SKM-1 treated with dmso at 0.1 percent for 144 hours (cell line): ENCODE data around the gene FAM221B.

Experiments used
- DNase-seq: peaks from one replicate; lab custom pipeline; 2025; ENCODE audit not compliant: unreplicated experiment; lab: John Stamatoyannopoulos, UW

Gene FAM221B

GRCh38 chr9:35828716-35829083, at the start of gene FAM221B:
Gene FAM221B, minus strand, starts transcription at chr9:35828732. Its CDS starts 2,571 bp downstream, at chr9:35826161.
- DNase-seq, result no peak

- no peak for DNase-seq
Measured at GRCh38 chr9:35872505-35872904, 44.0 kb upstream of the FAM221B start.

- DNase-seq, result no peak
Measured at GRCh38 chr9:35871545-35871944, 43.0 kb upstream of the FAM221B start.

GRCh38 chr9:35870351-35870923, 41.9 kb upstream of the FAM221B start, which contains the start of gene OR13J1:
Gene OR13J1, minus strand, starts transcription at chr9:35870401. Its CDS starts 0 bp downstream, at chr9:35870401.
- no peak for DNase-seq

GRCh38 chr9:35869621-35870216, 41.2 kb upstream of the FAM221B start:
- DNase-seq, result no peak

- DNase-seq, result no peak
Measured at GRCh38 chr9:35868933-35869332, 40.4 kb upstream of the FAM221B start.

GRCh38 chr9:35867538-35867937, 39.0 kb upstream of the FAM221B start:
- DNase-seq, result no peak

GRCh38 chr9:35864695-35865255, 36.2 kb upstream of the FAM221B start:
- DNase-seq, result no peak

GRCh38 chr9:35863583-35863982, 35.1 kb upstream of the FAM221B start:
- no peak for DNase-seq

- no peak for DNase-seq
Measured at GRCh38 chr9:35862328-35862727, 33.8 kb upstream of the FAM221B start.

- DNase-seq, result no peak
Measured at GRCh38 chr9:35861161-35861897, 32.8 kb upstream of the FAM221B start.

- no peak for DNase-seq
Measured at GRCh38 chr9:35859990-35860339, 31.4 kb upstream of the FAM221B start.

GRCh38 chr9:35859310-35859989, 30.9 kb upstream of the FAM221B start:
- DNase-seq, result no peak

GRCh38 chr9:35858458-35858857, 29.9 kb upstream of the FAM221B start:
- no peak for DNase-seq

GRCh38 chr9:35856882-35857281, 28.4 kb upstream of the FAM221B start:
- no peak for DNase-seq

GRCh38 chr9:35856206-35856605, 27.7 kb upstream of the FAM221B start:
- no peak for DNase-seq

- DNase-seq, result no peak
Measured at GRCh38 chr9:35854091-35854762, 25.7 kb upstream of the FAM221B start.

GRCh38 chr9:35852876-35853865, 24.6 kb upstream of the FAM221B start:
- DNase-seq, result no peak

GRCh38 chr9:35852267-35852815, 23.8 kb upstream of the FAM221B start:
- DNase-seq, result no peak
